Liver (tissue), 9 donors: Measurements from ENCODE around the gene NUTF2. TPM values are rescaled to one million over a fixed set of nuclear protein-coding genes. Genes with fewer than 3 reads are reported as not detected.
"Not testable (repeated sequence)": the region's sequence is repeated elsewhere in the genome, so short reads cannot be mapped to it uniquely, and the experiment has no call there.

Source experiments
- DNase-seq: peaks from one replicate; pipeline ENCODE4 v3.0.0-alpha.2; 2017; ENCODE audit warnings: low spot score
- H3K27ac ChIP-seq, 2 donors: one replicate each; pipeline ENCODE4 v1.7.0; 2013; ENCODE audit warnings: inconsistent platforms in 2 of 2, low read length in 2 of 2, control low read depth in 1 of 2, low read depth in 1 of 2, mild to moderate bottlenecking in 1 of 2
- H3K27me3 ChIP-seq, 4 donors: one replicate each; pipeline versions ENCODE4 v1.6.1 to v1.7.0; 2013; ENCODE audit warnings: low read length in 3 of 4, inconsistent platforms in 1 of 4, mild to moderate bottlenecking in 1 of 4, moderate library complexity in 1 of 4; ENCODE audit not compliant: control insufficient read depth in 4 of 4, insufficient read depth in 4 of 4
- H3K36me3 ChIP-seq, 4 donors: one replicate each; pipeline versions ENCODE4 v1.6.1 to v1.7.0; 2013; ENCODE audit warnings: low read length in 3 of 4, mild to moderate bottlenecking in 3 of 4, low read depth in 1 of 4, moderate library complexity in 1 of 4; ENCODE audit not compliant: control insufficient read depth in 4 of 4, insufficient read depth in 3 of 4
- H3K4me1 ChIP-seq, 4 donors: one replicate each; pipeline versions ENCODE4 v1.6.1 to v1.7.0; 2013; ENCODE audit warnings: low read length in 3 of 4, mild to moderate bottlenecking in 3 of 4, moderate library complexity in 1 of 4; ENCODE audit not compliant: control insufficient read depth in 4 of 4, insufficient read depth in 4 of 4
- H3K4me3 ChIP-seq, 3 donors: one replicate each; pipeline versions ENCODE4 v1.6.1 to v1.7.0; 2013; ENCODE audit warnings: low read length in 3 of 3, control low read depth in 1 of 3, low read depth in 1 of 3, mild to moderate bottlenecking in 1 of 3
- H3K9ac ChIP-seq, 2 donors: one replicate each; pipeline ENCODE4 v1.7.0; 2013; ENCODE audit warnings: low read length in 2 of 2, mild to moderate bottlenecking in 2 of 2, moderate library complexity in 2 of 2, control low read depth in 1 of 2, low read depth in 1 of 2
- H3K9me3 ChIP-seq, 4 donors: one replicate each; pipeline versions ENCODE4 v1.6.1 to v1.7.0; 2013; ENCODE audit warnings: low read length in 3 of 4; ENCODE audit not compliant: control insufficient read depth in 4 of 4
- EGR1 ChIP-seq, 2 donors: IDR thresholded peaks; 2 replicates each; pipeline ENCODE4 v1.6.1; 2016 to 2018; ENCODE audit warnings: antibody characterized with exemption in 2 of 2, low read depth in 2 of 2
- FOXA1 ChIP-seq: IDR thresholded peaks from 2 replicates; pipeline ENCODE4 v1.6.1; 2016; ENCODE audit warnings: antibody characterized with exemption
- FOXA2 ChIP-seq: IDR thresholded peaks from 2 replicates; pipeline ENCODE4 v1.6.1; 2016; ENCODE audit warnings: antibody characterized with exemption
- HNF4A ChIP-seq, 2 donors: conservative IDR thresholded peaks; 2 replicates each; pipeline ENCODE4 v1.6.1; 2016; ENCODE audit warnings: antibody characterized with exemption in 2 of 2, mild to moderate bottlenecking in 2 of 2
- JUND ChIP-seq, 2 donors: IDR thresholded peaks; 2 replicates each; pipeline ENCODE4 v1.6.1; 2016; ENCODE audit warnings: antibody characterized with exemption in 2 of 2
- RXRA ChIP-seq, 2 donors: IDR thresholded peaks; 2 replicates each; pipeline ENCODE4 v1.6.1; 2017 to 2018; ENCODE audit warnings: antibody characterized with exemption in 2 of 2, mild to moderate bottlenecking in 1 of 2
- SP1 ChIP-seq: IDR thresholded peaks from 2 replicates; pipeline ENCODE4 v1.6.1; 2018; ENCODE audit warnings: antibody characterized with exemption, mild to moderate bottlenecking
- YY1 ChIP-seq: IDR thresholded peaks from 2 replicates; pipeline ENCODE4 v1.6.1; 2016; ENCODE audit warnings: antibody characterized with exemption, mild to moderate bottlenecking
- WGBS: extraction: QIAGEN DNeasy Blood & Tissue Kit; methylation state at CpG from one replicate; pipeline ENCODE4 v1.1.7; 2013; 5-methylcytosine and 5-hydroxymethylcytosine counted together
- polyA plus RNA-seq, 2 donors: library from polyadenylated mRNA; stranded (reverse) in 1 of 2; unstranded in 1 of 2; fragments of 200-250 nt in 1 of 2; fragments of >200 nt in 1 of 2; fragmentation: Nextera tagmentation in 1 of 2; extraction: Ambion mirVana in 1 of 2; gene quantifications; one replicate each; pipeline versions ENCODE4 v1.2.1 to v1.2.3, GENCODE V29; 2013 to 2015
- total RNA-seq, 2 donors: library from RNA; depleted of rRNA; stranded (reverse); fragments of >200 nt; gene quantifications; one replicate each; pipeline ENCODE4 v1.2.3, GENCODE V29; 2014
- TF ChIP-seq, protein P1 (sequence below): IDR thresholded peaks from 2 replicates; pipeline ENCODE4 v1.6.1; 2016; ENCODE audit warnings: antibody characterized with exemption
- TF ChIP-seq, protein P2 (sequence below): IDR thresholded peaks from 2 replicates; pipeline ENCODE4 v1.6.1; 2016; ENCODE audit warnings: antibody characterized with exemption
- TF ChIP-seq, protein P3 (sequence below): fragments of 150-350 bp; IDR thresholded peaks from 2 replicates; pipeline ENCODE4 v1.5.1; 2017; ENCODE audit warnings: improper control_type of control experiment, low read depth, low read length; ENCODE audit not compliant: missing input control
- TF ChIP-seq, protein P4 (sequence below): IDR thresholded peaks from 2 replicates; pipeline ENCODE4 v1.6.1; 2016; ENCODE audit warnings: antibody characterized with exemption
- donor health status: healthy.
- donor health status: healthy.
- donor health status: healthy.
- donor health status: healthy.
- donor health status: healthy.

Gene NUTF2
- total and polyA plus RNA-seq, 4 donors: 27.4 to 69.5 (median 54.8) TPM

DNA sequence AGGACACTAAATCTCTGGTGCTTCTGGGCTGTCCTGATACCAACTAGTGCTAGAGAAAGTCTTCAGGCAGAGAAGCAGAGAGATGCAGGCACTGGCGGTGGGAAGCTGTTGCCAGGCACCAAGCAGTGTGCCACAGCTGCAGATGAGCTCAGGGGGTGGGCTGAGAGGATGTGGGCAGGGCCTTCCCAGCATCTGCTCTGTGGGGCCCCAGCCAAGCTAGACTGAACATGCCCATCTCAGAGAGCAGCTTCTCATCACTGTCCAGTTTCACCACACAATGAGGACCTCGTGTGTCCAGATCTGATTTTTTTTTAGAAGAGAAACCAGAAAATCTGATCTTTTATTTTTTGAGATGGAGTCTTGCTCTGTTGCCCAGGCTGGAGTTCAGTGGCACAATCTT, 63.4 kb downstream of the NUTF2 start:
- Histone ChIP-seq H3K4me1 (peaks cover 3 to 29% (median 24%) of the 10 kb centered on the region in 4 donors), H3K9ac (no peak overlapping the region), H3K27ac (no peak overlapping the region), H3K9me3 (no peaks in the 10 kb centered on the region), H3K27me3 (no peaks in the 10 kb centered on the region), H3K4me3 (no peak overlapping the region), H3K36me3 (peaks cover 0 to 23% (median 16%) of the 10 kb centered on the region in 4 donors)
- WGBS: 81% methylated on average over 2 of the region's 2 CpGs
- TF ChIP-seq FOXA2 (no peak), SP1 (no peak), EGR1 (IDR thresholded peaks at IDR 0.05; ENCODE audit: low read depth in 2 of 2) (no peak), YY1 (no peak), JUND (IDR thresholded peaks at IDR 0.05) (no peak), HNF4A (conservative IDR thresholded peaks at IDR 0.05) (no peak), FOXA1 (no peak)
- TF ChIP-seq, protein P1, sequence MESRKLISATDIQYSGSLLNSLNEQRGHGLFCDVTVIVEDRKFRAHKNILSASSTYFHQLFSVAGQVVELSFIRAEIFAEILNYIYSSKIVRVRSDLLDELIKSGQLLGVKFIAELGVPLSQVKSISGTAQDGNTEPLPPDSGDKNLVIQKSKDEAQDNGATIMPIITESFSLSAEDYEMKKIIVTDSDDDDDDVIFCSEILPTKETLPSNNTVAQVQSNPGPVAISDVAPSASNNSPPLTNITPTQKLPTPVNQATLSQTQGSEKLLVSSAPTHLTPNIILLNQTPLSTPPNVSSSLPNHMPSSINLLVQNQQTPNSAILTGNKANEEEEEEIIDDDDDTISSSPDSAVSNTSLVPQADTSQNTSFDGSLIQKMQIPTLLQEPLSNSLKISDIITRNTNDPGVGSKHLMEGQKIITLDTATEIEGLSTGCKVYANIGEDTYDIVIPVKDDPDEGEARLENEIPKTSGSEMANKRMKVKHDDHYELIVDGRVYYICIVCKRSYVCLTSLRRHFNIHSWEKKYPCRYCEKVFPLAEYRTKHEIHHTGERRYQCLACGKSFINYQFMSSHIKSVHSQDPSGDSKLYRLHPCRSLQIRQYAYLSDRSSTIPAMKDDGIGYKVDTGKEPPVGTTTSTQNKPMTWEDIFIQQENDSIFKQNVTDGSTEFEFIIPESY: no peak
- TF ChIP-seq, protein P2, sequence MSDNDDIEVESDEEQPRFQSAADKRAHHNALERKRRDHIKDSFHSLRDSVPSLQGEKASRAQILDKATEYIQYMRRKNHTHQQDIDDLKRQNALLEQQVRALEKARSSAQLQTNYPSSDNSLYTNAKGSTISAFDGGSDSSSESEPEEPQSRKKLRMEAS: no peak
- TF ChIP-seq, protein P3, sequence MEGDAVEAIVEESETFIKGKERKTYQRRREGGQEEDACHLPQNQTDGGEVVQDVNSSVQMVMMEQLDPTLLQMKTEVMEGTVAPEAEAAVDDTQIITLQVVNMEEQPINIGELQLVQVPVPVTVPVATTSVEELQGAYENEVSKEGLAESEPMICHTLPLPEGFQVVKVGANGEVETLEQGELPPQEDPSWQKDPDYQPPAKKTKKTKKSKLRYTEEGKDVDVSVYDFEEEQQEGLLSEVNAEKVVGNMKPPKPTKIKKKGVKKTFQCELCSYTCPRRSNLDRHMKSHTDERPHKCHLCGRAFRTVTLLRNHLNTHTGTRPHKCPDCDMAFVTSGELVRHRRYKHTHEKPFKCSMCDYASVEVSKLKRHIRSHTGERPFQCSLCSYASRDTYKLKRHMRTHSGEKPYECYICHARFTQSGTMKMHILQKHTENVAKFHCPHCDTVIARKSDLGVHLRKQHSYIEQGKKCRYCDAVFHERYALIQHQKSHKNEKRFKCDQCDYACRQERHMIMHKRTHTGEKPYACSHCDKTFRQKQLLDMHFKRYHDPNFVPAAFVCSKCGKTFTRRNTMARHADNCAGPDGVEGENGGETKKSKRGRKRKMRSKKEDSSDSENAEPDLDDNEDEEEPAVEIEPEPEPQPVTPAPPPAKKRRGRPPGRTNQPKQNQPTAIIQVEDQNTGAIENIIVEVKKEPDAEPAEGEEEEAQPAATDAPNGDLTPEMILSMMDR: no peak
- TF ChIP-seq, protein P4, sequence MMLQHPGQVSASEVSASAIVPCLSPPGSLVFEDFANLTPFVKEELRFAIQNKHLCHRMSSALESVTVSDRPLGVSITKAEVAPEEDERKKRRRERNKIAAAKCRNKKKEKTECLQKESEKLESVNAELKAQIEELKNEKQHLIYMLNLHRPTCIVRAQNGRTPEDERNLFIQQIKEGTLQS: no peak
- no peak for DNase-seq

DNA sequence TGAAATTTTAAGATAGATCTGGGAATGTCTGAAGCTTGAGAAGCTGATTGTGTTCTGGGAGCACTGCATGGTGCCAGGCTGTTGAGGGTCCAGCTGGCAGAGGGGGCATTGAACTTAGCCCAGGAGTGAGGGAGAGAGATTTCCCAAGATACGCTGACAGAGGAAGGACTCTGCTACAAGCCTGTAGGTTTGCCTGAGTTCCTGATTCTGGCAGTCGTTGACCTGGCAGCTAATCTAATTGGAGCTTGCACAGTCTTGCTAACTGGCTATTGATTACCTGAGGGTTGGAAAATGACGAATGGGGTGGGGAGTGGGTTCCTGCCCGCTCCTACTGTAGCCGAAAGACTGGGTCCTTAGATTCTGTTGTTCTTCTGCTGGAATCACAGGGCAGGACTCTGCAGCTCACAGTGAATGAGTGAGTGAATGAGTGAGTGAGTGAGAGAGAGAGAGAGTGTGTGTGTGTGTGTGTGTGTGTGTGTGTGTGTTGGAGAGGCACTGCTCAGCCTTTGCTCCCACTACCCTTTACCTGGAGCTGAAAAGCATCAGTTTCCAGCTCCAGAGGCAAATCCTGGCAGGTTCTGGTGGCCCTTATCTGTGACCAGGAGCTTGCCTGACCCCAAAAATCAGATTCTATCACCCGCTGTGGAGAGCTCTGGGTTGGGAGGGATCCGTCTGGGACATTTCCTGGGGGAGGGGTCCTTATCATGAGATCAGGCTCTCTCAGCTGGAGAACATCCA, 68.2 kb downstream of the NUTF2 start:
- peaks cover 11 to 35% (median 26%) of the 10 kb centered on the region in 4 donors for H3K4me1 ChIP-seq
- no peaks in the 10 kb centered on the region for H3K27me3 ChIP-seq
- TF ChIP-seq SP1 (peak; percentile 56), FOXA1 (no peak), RXRA (IDR thresholded peaks at IDR 0.05) (peak; percentile 60 to 81), HNF4A (conservative IDR thresholded peaks at IDR 0.05) (peak; percentile 33 to 51), EGR1 (IDR thresholded peaks at IDR 0.05; ENCODE audit: low read depth in 2 of 2) (no peak)
- no peak for DNase-seq
- no peak overlapping the region for H3K4me3 ChIP-seq
- no peaks in the 10 kb centered on the region for H3K9me3 ChIP-seq
- H3K27ac ChIP-seq: peak overlapping the region; percentile 21 to 67
- peaks cover 0 to 15% (median 8%) of the 10 kb centered on the region in 4 donors for H3K36me3 ChIP-seq
- 43% methylated on average over 7 of the region's 7 CpGs for WGBS
- H3K9ac ChIP-seq: no peak overlapping the region

DNA sequence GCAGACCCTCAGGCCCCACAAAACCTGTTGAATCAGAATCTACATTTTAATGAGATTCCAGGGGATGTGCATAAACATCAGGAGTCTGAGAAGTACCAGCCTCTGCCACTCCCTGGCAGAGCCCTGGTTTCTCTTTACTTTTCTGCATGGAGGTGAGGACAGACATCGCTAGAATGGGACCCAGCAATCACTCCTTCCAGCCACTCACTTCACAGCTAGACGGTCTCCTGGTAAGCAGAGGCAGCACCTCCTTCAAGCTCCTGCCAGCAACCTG, 68.7 kb downstream of the NUTF2 start:
- Histone ChIP-seq H3K36me3 (peaks cover 0 to 15% (median 7%) of the 10 kb centered on the region in 4 donors), H3K27ac (peak overlapping the region in 1 of 2 donors; percentile 25), H3K4me1 (peaks cover 11 to 35% (median 26%) of the 10 kb centered on the region in 4 donors)
- H3K9me3 ChIP-seq, DNase-seq, H3K4me3 ChIP-seq, H3K9ac ChIP-seq, H3K27me3 ChIP-seq: not testable (repeated sequence)
- 49% methylated on average over 2 of the region's 2 CpGs for WGBS
